B cell (primary cell): ENCODE measurements around the gene TBK1.

Experiments
- CTCF ChIP-seq: fragments of 200-600 bp; IDR thresholded peaks from one replicate; pipeline ENCODE4 v1.8.0; 2022; ENCODE audit warnings: antibody characterized with exemption, mild to moderate bottlenecking
- EZH2 ChIP-seq: IDR thresholded peaks from 2 replicates; pipeline ENCODE4 v1.6.1; 2012; ENCODE audit warnings: borderline replicate concordance, low read depth, mild to moderate bottlenecking, moderate library complexity, low read length; ENCODE audit not compliant: insufficient read depth, poor library complexity, severe bottlenecking

GRCh38 chr12:64445490-64445889 is 6.4 kb upstream of the TBK1 start:
- no peak for TF ChIP-seq CTCF
- no peak for TF ChIP-seq EZH2
